Thyroid gland (tissue), 4 donors: ENCODE results near the gene PARD3B. TPM values are rescaled to one million over a fixed set of nuclear protein-coding genes. Genes with fewer than 3 reads are reported as not detected.

Experiments
- DNase-seq, 2 donors: peaks; one replicate each; pipeline ENCODE4 v3.0.0-alpha.2; 2019
- H3K27ac ChIP-seq, 3 donors: fragments of 200-600 bp; sonication (generic); 1 replicate in 2 of 3; 2 replicates in 1 of 3; pipeline ENCODE4 v1.5.1; 2016 to 2019; ENCODE audit warnings: mild to moderate bottlenecking in 1 of 3, moderate library complexity in 1 of 3
- H3K27me3 ChIP-seq: fragments of 200-600 bp; sonication (generic); one replicate; pipeline ENCODE4 v1.5.1; 2019
- H3K36me3 ChIP-seq, 2 donors: fragments of 200-600 bp; sonication (generic); one replicate each; pipeline ENCODE4 v1.5.1; 2016 to 2019
- H3K4me1 ChIP-seq, 2 donors: fragments of 200-600 bp; sonication (generic); one replicate each; pipeline ENCODE4 v1.5.1; 2017 to 2019
- H3K4me3 ChIP-seq, 3 donors: fragments of 200-600 bp; sonication (generic); replicated peaks in 1 of 3; 1 replicate in 2 of 3; 2 replicates in 1 of 3; pipeline ENCODE4 v1.5.1; 2016; ENCODE audit warnings: mild to moderate bottlenecking in 1 of 3
- H3K9me3 ChIP-seq: fragments of 200-600 bp; sonication (generic); one replicate; pipeline ENCODE4 v1.5.1; 2017
- POLR2A ChIP-seq, 2 donors: fragments of 450-650 bp; IDR thresholded peaks; one replicate each; pipeline ENCODE4 v1.6.1; 2017; ENCODE audit warnings: antibody characterized with exemption in 2 of 2, mild to moderate bottlenecking in 2 of 2, moderate library complexity in 1 of 2
- WGBS, 2 donors: methylation state at CpG; one replicate each; pipeline ENCODE4 v1.1.5; 2017; 5-methylcytosine and 5-hydroxymethylcytosine counted together
- intact Hi-C: fragments of 100-400 bp; cut with DNase I; formaldehyde crosslinking; loops from one replicate; pipeline ENCODE4 v1.15.1; 2023
- total RNA-seq, 4 donors: library from RNA; depleted of rRNA; stranded (reverse); fragments of >200 nt; gene quantifications; one replicate each; pipeline ENCODE4 v1.2.3, GENCODE V29; 2016
- TF ChIP-seq, protein P1 (sequence below), 6 experiments: fragments of 200-600 bp in 3 of 6; fragments of 450-650 bp in 3 of 6; sonication (generic) in 3 of 6; IDR thresholded peaks; one replicate each; pipeline ENCODE4 v1.5.1; 2016 to 2019; ENCODE audit warnings: antibody characterized with exemption in 6 of 6, mild to moderate bottlenecking in 2 of 6, inconsistent platforms in 1 of 6, moderate library complexity in 1 of 6

Gene PARD3B
- total RNA-seq, 4 donors from 2014 or later: 27.0 to 43.4 (median 34.6) TPM

DNA sequence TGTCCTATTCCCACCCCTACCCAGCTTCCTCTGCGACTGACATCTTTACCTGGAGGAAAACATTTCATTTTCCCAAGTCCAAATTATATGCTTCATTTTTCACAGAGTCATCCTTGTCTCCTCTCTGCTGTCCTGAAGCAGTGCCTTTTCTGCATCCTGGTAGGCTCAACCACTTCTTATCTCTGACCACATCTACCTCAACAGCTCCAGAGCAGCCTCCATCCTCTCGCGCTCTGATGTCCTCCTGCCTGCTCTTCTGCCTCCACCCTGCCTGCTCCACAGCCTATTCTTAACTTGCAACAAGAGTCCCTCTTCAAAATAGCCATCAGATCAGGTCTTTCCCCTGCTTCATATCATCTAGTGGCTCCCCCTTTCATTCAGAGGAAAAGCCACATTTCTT, 457.1 kb downstream of the PARD3B start:
- TF ChIP-seq POLR2A (IDR thresholded peaks at IDR 0.05): no peak
- TF ChIP-seq, protein P1, sequence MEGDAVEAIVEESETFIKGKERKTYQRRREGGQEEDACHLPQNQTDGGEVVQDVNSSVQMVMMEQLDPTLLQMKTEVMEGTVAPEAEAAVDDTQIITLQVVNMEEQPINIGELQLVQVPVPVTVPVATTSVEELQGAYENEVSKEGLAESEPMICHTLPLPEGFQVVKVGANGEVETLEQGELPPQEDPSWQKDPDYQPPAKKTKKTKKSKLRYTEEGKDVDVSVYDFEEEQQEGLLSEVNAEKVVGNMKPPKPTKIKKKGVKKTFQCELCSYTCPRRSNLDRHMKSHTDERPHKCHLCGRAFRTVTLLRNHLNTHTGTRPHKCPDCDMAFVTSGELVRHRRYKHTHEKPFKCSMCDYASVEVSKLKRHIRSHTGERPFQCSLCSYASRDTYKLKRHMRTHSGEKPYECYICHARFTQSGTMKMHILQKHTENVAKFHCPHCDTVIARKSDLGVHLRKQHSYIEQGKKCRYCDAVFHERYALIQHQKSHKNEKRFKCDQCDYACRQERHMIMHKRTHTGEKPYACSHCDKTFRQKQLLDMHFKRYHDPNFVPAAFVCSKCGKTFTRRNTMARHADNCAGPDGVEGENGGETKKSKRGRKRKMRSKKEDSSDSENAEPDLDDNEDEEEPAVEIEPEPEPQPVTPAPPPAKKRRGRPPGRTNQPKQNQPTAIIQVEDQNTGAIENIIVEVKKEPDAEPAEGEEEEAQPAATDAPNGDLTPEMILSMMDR (IDR thresholded peaks at IDR 0.05): no peak
- no peaks in the 10 kb centered on the region for H3K4me1 ChIP-seq
- no peak for DNase-seq
- intact Hi-C loops: no loop called here
- no peak overlapping the region for H3K27ac ChIP-seq
- no peaks in the 10 kb centered on the region for H3K36me3 ChIP-seq
- WGBS, 2 donors: 94 to 96% methylated on average over 3 of the region's 3 CpGs
- no peaks in the 10 kb centered on the region for H3K27me3 ChIP-seq
- no peak overlapping the region for H3K4me3 ChIP-seq
- no peaks in the 10 kb centered on the region for H3K9me3 ChIP-seq

DNA sequence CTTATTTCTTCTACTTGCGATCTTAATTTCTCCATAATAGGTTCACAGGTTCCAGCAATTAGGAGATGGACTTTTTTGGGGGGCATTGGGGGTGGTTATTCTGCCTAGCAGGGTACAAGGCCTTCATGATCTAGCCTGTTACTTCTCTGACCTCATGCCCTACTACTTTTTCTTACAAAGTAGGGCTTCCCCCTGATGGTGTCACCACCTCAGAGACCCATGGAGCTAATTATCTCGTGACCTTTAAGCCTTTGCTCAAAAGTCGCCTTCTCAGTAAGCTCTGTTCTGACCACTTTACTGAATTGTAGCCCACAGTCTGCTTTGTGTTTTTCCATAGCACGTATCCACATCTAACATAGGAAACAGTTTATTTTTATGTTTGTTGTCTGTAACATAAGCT, 458.0 kb downstream of the PARD3B start:
- intact Hi-C loops: no loop called here
- Histone ChIP-seq H3K27me3 (no peaks in the 10 kb centered on the region), H3K4me3 (no peak overlapping the region), H3K36me3 (no peaks in the 10 kb centered on the region), H3K4me1 (no peaks in the 10 kb centered on the region), H3K9me3 (no peaks in the 10 kb centered on the region), H3K27ac (no peak overlapping the region)
- DNase-seq: no peak
- 91 to 93% methylated on average over 4 of the region's 4 CpGs for WGBS, 2 donors
- no peak for TF ChIP-seq POLR2A (IDR thresholded peaks at IDR 0.05)
- TF ChIP-seq, protein P1 (IDR thresholded peaks at IDR 0.05): no peak

DNA sequence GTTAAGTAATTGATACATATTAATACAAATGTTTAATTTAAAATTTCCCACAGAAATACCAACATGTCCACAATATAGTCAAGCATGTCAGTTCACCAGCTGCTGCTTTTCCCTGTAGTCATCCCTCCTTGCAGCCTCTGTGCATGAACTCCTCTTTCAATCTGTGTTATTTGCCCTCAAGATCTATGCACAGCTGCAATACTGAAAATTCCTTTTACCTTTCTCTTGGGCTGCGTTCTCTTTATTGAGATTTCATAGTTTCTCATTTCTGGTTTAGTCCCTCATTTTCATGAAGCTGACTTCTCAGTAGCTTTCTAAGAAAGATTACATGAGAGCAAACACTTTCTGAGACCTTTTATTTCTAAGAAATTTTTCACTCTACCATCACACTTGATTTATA, 464.9 kb downstream of the PARD3B start:
- H3K27me3 ChIP-seq: no peaks in the 10 kb centered on the region
- H3K4me3 ChIP-seq: no peak overlapping the region
- no peaks in the 10 kb centered on the region for H3K4me1 ChIP-seq
- H3K36me3 ChIP-seq: no peaks in the 10 kb centered on the region
- TF ChIP-seq, protein P1 (IDR thresholded peaks at IDR 0.05): no peak
- TF ChIP-seq POLR2A (IDR thresholded peaks at IDR 0.05): no peak
- WGBS, 2 donors: 95 to 98% methylated on average over 1 of the region's 1 CpG
- intact Hi-C loops: no loop called here
- no peak for DNase-seq
- H3K27ac ChIP-seq: no peak overlapping the region
- H3K9me3 ChIP-seq: no peaks in the 10 kb centered on the region

DNA sequence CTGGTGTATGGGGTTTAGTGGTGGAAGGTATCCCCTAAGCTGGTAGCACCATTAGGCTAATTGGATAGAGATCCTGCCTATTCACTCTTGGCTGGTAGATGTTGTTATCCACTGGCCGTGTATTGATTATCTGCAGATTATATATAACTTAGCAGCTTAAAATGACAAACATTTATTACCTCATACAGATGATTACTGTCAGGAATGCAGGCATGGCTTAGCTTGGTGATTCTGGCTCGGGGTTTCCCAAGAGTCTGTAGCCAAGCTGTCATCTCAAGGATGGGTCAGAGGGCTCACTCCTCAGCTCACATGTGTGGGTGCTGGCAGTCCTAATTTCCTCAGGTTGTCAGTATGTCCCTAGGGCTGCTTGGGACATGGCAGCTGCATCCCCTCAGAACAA, 465.8 kb downstream of the PARD3B start:
- Histone ChIP-seq H3K4me3 (no peak overlapping the region), H3K36me3 (no peaks in the 10 kb centered on the region), H3K4me1 (no peaks in the 10 kb centered on the region), H3K9me3 (no peaks in the 10 kb centered on the region), H3K27ac (no peak overlapping the region), H3K27me3 (no peaks in the 10 kb centered on the region)
- WGBS, 2 donors: 91 to 94% methylated on average over 2 of the region's 2 CpGs
- DNase-seq: no peak
- intact Hi-C loops: no loop called here
- TF ChIP-seq POLR2A (IDR thresholded peaks at IDR 0.05): no peak
- TF ChIP-seq, protein P1 (IDR thresholded peaks at IDR 0.05): no peak

DNA sequence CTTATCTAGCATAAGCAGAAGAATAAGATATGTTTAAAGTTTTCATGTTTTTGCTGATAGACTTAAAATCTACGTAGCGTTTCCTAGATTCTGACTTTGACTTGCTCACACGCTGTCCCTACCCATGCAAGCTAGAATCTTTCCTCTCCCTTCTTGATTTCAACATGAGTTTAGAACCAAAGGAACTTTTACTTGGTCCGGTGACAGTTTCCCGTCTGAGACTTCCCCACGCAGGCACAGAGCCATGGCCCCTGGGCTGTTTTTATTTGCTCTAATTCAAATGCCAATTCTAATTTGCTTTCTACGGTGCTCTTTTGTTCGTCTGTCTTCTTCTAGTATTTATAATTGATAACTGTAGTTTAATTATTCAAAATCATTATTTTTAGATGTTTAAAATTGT, 467.7 kb downstream of the PARD3B start:
- Histone ChIP-seq H3K27ac (no peak overlapping the region), H3K4me3 (no peak overlapping the region), H3K36me3 (no peaks in the 10 kb centered on the region), H3K27me3 (no peaks in the 10 kb centered on the region), H3K4me1 (no peaks in the 10 kb centered on the region), H3K9me3 (no peaks in the 10 kb centered on the region)
- intact Hi-C loops: no loop called here
- TF ChIP-seq POLR2A (IDR thresholded peaks at IDR 0.05): no peak
- TF ChIP-seq, protein P1 (IDR thresholded peaks at IDR 0.05): no peak
- DNase-seq: no peak
- 83 to 92% methylated on average over 8 of the region's 8 CpGs for WGBS, 2 donors
